ENCODE results near the gene SEC24D. TPM values are rescaled to one million over a fixed set of nuclear protein-coding genes. Genes with fewer than 3 reads are reported as not detected.

The SEC24D gene
- polyA plus RNA-seq, 4 donors = 38.7 to 45.9 (median 42.1) TPM

DNA sequence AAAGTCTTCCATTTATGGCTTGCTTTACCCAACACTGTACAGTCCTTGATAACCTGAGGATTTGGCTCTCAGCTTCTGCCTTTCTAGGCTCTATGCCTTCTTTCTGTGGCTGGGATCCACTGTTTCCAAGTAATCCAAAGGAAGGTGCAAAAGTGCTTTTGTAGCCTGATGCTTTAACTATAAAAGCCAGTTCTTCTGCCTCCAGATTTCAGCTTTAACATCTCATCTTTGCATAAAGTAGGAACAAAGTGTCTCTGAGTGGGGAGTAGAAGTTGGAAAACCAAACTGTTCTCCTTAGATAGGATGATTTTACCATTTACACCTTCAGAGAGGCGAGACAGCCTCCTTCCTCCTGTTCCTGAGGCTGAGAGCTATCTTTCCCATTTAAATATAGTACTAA is 11.1 kb upstream of the SEC24D start:
- no peak for DNase-seq (ENCODE audit: low read depth in 4 of 4, low spot score in 3 of 4)

DNA sequence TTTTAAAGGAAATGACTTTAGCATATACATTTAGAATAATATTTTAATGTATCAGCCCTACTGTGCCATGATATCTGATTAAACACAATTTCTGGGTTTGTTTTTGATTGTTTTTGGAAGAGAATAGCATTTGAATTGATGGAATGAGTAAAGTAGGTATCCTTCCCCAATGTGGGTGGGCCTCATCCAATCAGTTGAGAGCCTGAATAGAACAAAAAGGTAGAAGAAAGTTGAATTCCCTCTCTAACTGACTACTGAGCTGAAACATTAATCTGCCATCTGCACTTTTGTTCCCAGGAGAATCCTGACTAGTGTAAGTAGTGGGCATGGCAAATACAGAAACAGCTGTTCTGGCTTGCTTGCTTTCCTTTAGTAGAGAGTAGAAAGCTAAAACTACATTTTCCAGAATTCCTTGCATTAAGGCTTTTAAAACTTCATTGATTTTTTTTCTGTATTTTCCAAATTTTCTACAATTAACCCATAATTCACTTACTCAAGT is 9.7 kb upstream of the SEC24D start:
- DNase-seq (ENCODE audit: low read depth in 4 of 4, low spot score in 3 of 4) = no peak

- no peak for DNase-seq (ENCODE audit: low read depth in 4 of 4, low spot score in 3 of 4)
Observed at GRCh38 chr4:118843237-118843636, 7.3 kb upstream of the SEC24D start.

DNA sequence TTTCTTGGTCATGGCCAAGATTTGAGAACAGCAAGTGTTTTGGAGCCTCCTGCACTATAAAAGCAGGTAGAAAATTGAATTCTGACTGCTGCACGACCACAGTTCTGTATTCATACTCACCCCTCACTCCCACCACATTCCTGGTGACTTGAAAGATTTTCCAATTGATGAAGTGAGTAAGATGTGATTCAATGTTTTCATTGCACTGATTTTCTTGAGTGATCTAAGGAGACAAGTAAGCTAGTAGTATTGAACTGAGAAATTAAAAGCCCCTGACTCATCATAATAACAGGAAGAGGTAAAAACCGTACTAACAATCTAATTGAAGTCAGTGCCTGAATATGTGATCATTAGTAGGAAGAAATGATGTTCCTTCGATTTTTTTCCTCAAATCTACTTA is 6.1 kb upstream of the SEC24D start:
- no peak for DNase-seq (ENCODE audit: low read depth in 4 of 4, low spot score in 3 of 4)

DNA sequence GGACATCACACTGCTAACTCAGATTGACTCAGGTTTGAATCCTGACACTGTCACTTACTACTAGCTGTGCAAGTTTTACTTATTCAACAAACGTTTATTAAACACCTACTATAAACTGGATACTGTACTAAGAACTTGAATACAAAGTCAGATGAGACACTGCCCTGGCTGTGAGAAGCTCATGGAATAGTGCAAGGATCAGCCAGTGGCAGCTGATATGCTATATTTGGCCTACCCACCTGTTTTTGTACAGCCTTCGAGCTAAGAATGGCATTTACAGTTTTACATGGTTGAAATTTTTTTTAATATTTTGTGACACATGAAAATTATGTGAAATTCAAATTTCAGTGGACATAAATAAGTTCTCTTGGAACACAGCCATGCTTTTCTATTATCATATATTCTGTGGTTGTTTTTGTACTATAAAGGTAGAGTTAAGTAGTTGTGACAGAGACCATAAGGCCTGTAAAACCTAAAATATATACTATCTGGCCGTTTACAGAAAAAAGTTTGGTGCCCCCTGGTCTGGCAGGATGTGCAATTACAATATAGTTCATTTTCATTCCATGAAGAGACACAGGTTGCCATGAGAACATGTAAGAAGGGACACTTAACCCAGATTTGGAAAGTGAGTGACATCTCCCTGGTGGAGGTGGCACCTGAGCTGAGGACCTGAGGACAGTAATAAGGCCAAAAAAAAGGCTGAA is 3.4 kb upstream of the SEC24D start:
- no peak for DNase-seq (ENCODE audit: low read depth in 4 of 4, low spot score in 3 of 4)

GRCh38 chr4:118837121-118837507 is 1.2 kb upstream of the SEC24D start:
- DNase-seq (ENCODE audit: low read depth in 4 of 4, low spot score in 3 of 4) = no peak

- peak; percentile 12 to 44 (median 21) for DNase-seq (ENCODE audit: low read depth in 4 of 4, low spot score in 3 of 4)
Observed at GRCh38 chr4:118836301-118837120, 585 bp upstream of the SEC24D start.

DNA sequence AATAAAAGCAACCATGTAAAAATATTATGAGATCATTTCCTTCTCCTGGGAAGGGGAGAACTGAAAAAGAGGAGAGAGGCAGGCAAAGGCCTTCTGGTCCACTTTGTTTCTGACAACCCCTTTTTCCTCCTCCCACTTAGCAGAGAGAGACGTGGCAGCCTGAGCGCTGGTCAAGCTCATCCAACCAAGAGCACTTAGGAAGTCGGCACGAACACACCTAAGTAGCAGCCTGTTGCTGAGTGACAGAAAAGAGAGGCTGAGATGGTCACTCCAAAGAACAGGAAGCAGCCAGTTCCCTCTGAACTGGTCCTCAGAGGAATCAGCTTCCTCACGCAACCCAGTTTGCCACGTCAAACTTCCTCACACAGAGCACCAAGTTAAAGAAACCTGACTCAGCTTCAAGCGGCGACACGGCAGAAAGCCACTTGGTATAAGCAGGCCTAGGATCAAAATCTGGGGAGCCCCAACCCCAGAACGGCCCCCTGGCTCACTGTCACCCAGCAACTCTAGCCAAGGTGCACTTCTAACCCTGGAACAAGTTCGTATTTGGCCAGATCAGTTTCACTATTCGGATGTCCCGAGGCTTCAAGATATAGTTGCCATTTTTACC is 861 bp downstream of the SEC24D start:
- peak; percentile 45 to 62 (median 51) for DNase-seq (ENCODE audit: low read depth in 4 of 4, low spot score in 3 of 4)

GRCh38 chr4:118834070-118834469 is 1.9 kb downstream of the SEC24D start:
- no peak for DNase-seq (ENCODE audit: low read depth in 4 of 4, low spot score in 3 of 4)

DNA sequence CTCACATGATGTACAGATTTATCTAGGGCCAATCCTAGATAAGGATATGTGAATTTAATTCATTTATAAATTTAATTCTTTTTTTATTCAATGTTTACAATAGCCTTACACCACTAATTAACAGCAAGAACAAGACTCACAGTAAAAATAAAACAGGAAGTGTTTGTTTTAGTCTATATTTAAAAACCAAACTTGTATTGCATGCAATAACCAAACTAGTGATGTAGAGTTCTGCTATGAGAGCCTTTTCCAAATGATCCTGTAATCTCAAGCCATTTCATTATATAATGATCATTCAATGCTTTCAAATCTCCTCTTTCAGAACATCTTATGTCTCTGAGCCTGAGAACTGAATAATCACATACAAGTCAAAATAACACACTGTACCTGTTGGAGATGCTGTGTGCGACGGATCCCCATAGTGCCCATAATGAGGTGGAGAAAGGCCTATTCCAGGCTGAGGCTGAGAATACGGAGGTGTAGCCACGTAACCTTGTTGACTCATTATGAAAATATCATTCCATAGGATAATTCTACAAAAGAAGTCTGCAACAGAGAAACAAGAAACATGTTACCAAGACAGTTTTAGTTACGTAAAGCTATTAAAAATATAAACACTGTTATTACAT is 2.6 kb downstream of the SEC24D start:
- DNase-seq (ENCODE audit: low read depth in 4 of 4, low spot score in 3 of 4) = no peak

DNA sequence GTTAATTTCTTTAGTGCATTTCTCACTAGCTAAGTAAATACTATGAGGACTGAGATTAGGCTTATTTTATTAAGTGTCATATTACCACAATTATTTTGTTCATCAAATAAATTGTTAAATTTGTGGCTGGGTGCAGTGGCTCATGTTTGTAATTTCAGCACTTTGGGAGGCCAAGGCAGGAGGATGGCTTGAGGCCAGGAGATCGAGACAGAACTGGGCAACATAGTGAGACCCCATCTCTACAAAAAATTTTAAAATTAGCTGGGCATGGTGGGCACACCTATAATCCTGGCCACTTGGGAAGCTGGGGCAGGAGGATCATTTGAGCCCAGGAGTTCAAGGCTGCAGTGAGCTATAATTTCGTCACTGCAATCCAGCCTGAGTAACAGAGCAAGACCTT is 6.8 kb downstream of the SEC24D start:
- DNase-seq (ENCODE audit: low read depth in 4 of 4, low spot score in 3 of 4) = no peak

DNA sequence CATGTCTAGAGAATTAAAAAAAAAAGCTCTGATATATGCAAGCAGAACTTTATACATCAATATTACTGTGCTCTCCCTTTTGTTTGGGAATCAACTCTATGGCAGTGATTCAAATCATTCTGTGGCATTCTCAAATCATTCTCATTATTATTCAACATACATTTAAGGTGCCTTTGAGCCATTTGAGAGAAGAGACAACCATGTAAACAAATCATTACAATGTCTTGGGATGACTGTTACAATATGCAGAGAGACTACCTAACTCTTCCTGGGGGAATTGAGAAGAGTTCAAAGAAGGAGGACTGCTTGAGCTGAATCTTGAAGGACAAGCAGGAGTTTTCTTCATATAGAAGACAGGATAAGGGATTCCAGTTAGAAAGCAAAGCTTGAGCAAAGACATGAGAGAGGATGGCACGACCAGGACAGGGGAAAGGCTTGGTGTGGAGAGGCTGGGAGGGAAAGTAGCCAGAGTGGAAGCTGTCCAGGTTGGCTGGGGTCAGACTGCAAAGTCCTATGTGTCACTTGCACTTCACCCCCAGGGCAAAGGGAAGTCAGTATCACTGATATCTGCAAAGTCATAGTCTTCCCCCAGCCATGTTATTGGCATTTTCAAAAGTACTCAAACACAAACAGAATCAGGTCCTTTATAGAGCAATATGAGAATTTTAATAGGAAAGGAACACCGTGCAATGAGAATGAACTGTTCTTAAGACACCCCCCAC is 9.0 kb downstream of the SEC24D start:
- DNase-seq (ENCODE audit: low read depth in 4 of 4, low spot score in 3 of 4) = no peak

GRCh38 chr4:118825799-118826198 is 10.1 kb downstream of the SEC24D start:
- no peak for DNase-seq (ENCODE audit: low read depth in 4 of 4, low spot score in 3 of 4)

DNA sequence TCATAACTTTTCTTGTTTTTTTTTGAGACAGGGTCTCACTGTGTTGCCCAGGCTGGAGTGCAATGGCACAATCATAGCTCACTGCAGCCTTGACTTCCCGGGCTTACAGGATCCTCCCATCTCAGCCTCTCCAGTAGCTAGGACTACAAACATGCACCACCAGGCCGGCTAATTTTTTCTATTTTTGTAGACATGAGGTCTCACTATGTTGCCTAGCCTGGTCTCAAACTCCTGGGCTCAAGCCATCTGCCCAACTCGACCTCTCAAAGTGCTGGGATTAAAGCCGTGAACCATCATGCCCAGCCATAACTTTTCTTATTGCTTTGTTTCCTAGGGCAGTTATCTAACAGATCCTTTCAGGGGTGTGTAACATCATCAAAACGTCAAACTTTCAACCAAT is 11.8 kb downstream of the SEC24D start:
- DNase-seq (ENCODE audit: low read depth in 4 of 4, low spot score in 3 of 4) = no peak

DNA sequence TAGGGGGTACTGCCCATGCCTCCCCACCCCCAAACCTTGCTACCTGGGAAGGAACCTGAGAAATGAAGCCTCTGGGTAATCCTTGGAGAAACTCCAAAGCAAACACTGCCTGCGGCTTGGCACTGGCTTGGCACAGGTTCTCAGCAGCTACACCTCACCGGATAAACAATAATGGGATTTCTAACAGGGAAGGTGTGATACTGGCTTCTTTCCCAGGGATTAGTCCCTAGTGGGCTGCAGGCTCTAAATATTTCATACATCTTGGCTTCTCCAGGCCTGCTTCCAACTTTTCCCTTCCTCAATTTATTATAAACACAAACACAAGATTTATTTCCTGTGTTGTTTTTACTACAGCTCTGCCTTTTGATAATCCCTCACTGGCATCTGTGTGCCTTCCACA is 12.5 kb downstream of the SEC24D start:
- DNase-seq (ENCODE audit: low read depth in 4 of 4, low spot score in 3 of 4) = no peak

DNA sequence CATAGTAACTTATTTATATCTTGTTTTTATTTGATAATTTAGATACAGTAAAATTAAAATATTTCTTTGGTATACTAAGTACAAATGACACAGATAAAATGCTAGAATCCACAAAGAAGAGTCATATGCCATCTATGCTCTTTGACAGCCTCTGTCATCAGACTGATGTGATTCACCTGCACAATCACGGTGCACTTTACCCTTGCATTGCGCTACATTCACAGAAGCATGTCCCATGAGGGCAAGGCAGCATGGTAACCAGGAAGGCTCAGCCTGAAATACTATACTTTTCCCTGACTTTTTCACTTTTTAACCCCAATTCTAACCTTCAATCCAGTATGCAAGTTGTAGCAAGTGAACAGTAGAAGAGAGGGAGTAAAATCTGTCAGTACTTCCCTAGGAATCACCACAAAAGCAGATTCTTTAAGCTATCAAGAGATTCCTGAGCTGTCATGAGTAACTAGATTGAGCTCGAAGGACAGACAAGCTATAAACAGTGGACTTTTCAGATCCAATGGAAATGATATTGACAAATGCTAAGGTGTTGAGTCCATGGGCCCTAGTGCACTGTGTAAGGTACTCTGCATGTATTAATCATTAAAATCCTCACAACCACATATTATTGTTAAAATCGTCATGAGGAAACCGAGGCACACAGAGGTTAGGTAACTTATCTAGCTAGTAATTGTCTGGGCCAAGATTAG is 14.2 kb downstream of the SEC24D start:
- no peak for DNase-seq (ENCODE audit: low read depth in 4 of 4, low spot score in 3 of 4)

DNA sequence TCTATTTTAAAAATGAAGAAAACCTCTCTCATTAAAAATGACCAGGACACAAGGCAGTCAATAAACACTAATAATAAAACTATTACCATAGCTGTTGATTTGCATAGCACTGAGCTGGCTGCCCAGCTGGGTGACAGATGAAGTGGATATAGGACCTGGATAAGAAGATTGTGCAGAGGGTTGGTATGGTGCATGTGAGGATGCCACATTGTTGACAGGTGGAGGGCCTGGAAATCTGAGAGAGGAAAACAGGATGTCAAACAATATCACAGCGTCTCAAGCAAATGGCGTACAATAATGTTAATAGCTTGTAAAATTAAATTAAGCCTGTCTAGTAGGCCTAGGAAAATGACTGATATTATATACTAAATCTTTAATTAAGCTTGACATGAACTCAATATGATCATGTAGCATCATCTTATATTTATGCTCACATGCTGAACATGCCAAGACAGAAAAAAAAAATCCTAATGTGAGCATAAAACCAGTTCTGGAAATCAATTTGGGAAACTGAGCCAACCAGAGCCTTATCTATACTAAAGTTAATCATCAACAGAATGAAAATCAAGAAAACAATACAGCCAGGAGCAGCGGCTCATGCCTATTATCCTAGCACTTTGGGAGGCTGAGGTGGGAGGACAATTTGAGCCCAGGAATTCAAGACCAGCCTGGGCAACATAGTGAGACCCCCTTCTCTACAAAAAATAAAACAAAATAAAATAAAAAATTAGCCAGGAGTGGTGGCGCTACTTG is 18.6 kb downstream of the SEC24D start:
- DNase-seq (ENCODE audit: low read depth in 4 of 4, low spot score in 3 of 4) = no peak

DNA sequence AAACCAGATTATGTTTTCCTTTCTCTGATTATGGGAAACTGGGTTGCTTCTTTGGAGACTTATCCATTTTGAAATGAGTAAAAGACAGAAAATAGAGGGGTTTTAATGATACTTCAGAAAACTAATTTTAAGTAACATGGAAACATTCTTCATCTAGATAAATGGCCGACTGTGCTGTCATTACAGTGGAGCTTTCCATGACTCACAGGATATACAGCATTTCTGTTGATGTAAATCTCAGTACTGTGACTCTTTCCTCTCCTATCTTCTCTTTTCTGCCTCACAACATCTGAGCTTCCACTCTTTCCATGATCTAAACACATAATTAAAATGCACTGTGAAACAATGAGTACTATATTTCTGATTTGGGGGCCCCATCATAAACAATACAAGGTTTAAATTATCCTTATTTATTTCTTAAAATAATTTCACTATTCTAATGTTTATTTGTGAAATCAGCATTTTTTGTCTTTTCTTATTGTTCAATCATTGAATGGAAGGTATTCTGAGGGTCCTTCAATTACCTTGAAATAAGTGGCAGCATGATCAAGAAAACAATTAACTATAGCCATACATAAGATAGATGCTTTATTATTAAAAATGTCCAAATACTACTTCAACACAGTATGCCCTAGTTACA is 19.3 kb downstream of the SEC24D start:
- DNase-seq (ENCODE audit: low read depth in 4 of 4, low spot score in 3 of 4) = no peak

DNA sequence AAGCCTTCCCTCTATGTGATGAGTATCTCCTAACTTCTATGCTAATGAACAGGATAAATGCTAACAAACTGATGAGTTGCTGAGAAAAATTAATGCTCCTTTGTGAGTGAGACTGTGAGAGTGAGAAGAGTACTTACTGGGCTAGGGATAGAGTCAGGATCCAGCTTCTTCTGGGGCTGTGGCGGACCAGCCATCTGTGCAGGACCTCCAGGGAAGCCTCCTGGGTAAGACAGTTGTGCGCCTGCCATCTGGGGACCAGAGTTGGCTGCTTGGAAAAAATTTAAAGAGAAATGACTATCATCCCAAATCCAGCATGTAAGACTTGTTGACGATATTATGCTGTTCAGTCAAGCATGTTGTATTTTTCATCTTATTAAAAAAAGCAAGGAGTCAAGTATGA is 21.0 kb downstream of the SEC24D start:
- no peak for DNase-seq (ENCODE audit: low read depth in 4 of 4, low spot score in 3 of 4)

Data from right renal pelvis (tissue), 4 donors.